ENCODE measurements around the gene SCIMP.
"Not testable (repeated sequence)": the region's sequence is repeated elsewhere in the genome, so short reads cannot be mapped to it uniquely, and the experiment has no call there.

Gene SCIMP

DNA sequence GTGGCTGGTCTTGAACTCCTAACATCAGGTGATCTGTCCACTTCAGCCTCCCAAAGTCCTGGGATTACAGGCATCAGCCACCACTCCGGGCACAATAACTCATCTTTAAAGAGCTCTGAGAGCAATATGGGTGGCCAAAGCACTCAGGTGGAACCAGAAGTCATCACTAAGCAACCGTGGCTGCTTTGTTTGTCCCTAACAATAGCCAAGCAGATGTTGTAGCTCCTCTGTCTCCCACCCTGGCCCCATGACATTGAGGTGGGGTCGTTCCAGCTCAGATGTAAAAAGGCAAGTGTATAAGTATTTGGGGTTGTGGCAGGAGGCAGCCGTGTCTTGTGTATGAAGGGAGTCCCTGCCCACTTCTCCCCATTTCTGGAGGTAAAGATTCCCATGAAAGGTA is 3.7 kb upstream of the SCIMP start:
- FAIRE-seq, result no peak
- no peak for DNase-seq (ENCODE audit: low spot score)

DNA sequence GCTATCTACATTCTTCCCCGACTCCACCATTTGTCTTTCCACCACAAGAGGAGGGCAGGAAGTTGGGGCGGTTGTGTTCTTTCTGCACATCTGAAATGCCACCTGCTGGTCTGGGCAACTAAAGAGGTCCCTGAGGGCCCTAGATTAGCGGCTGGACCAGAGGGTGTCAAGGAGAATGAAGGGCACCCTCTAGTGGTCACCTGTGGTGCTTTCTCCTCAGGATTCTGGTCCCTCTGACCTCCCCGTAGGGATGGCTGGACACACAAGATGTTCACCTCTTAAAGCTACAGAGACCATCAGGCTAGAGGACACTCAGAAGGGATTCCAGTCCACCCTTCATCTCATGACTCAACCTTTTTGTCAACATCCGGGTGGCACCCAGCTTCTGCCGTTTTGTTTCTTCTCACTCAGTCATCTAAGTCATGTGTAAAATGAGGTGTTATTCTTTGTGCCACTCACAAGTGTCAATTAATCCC is 2.9 kb upstream of the SCIMP start:
- FAIRE-seq, result no peak
- DNase-seq (ENCODE audit: low spot score), result peak; percentile 61

DNA sequence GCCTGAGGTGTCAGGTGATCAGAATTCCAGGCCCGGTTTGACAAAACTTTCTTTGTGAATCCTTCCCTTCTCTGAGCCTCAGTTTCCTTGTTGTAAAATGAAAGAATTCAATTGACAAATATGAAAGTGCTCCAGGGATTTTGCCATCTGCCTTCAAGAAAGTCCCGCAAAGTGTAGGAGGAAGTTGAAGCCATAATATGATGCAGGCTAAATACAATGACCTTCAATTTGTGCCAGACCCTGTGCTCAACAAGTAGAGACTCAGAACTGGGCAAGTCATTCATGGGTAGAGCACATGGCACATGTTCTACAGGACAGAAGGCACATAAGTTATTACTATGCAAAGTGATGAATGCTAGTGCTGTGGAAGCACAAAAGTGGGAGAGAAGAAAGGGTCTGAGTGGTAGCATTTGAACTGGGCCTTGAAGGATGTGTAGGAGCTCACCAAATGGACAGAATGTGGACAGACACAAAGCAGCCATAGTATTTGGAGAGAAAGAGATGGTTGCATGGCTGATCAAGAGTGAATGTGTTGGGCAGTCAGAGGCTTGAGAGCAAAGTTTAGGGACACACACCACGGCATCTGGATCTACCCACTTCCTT is 2.4 kb upstream of the SCIMP start:
- FAIRE-seq (no peak), DNase-seq (ENCODE audit: low spot score) (no peak)

DNA sequence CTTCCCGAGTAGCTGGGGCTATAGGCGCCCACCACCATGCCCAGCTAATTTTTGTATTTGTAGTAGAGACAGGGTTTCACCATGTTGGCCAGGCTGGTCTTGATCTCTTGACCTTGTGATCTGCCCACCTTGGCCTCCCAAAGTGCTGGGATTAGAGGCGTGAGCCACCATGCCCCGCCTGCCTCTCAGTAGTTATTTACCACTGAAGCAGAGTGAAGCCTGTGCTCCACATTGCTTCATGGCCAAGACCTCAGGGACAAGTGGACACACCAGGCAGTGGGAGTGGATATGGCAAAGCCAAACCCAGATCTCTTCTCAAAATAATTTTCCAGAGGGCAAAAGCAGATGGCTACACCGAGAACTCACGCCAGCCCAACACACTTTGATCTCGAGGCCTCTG is 1.2 kb downstream of the SCIMP start:
- not testable (repeated sequence) for DNase-seq (ENCODE audit: low spot score); FAIRE-seq

DNA sequence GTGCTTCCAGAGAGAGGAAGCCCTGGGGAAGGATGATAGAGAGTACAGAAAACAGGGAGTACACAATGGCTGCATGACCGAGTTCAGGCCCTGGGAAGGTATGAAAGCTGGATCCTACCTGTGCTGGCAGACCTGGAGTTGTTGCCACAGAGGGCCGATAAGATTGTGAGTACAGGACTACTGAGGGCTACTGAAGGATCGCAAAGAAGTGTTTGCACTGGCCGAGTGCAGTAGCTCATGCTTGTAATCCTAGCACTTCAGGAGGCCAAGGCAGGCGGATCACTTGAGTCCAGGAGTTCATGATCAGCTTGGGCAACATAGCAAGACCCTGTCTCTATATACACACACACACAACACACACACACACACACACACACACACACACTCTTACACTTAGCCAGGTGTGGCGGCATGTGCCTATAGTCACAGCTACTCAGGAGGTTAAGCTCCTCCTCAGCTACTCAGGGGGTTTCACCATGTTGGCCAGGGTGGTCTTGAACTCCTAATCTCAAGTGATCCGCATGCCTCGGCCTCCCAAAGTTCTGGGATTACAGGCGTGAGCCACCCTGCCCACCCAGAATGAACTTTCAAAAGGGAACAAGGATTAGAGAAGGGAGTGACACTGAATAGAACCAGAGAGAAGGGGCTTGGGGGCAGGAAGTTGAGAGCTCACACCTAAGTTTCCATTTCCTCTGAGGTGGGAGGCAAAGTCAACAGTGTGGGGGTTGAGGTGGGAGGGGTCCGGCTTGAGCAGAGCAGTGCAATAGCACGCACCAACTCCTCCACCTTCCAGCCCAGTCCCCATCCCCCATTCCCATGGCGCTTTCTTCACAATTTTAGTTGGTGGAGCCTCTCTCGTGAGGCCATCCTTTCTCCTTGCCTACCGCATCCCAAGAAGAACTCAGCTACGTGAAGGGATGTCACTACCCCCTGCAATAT is 7.5 kb downstream of the SCIMP start:
- DNase-seq (ENCODE audit: low spot score) (no peak), FAIRE-seq (no peak)

DNA sequence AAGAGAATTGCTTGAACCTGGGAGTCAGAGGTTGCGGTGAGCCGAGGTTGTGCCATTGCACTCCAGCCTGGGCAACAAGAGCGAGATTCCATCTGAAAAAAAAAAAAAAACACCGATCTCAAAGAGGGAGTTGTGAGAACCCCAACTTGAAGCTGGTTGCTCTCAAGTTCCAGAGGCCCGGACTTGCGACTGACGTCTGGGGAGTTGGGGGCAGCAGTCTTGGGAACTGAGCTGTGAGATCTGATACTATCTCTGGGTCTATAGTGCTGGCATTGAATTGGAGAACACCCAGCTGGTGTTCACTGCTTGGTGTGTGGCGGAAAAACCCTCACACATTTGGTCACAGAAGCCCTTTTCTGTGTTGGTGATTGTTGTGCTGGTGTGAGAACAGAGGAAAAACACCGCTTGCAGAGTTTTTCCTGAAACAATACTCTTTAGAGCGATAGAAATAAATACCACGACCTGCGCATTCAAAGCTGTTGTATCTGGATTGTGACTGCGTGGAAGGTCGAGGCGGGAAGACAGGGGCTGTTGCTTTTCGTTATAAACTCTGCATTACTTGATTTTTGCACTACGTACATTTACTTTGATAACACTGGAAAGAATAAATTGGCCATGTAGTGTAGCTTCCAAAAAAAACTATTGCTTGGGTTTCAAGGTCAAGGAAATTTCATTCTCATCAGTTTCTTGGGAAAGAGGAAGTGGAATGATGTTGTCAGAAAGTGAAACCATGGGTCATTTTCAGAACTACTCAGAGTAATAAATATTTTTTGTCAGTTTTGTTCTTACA is 8.8 kb downstream of the SCIMP start:
- FAIRE-seq, result no peak
- no peak for DNase-seq (ENCODE audit: low spot score)

DNA sequence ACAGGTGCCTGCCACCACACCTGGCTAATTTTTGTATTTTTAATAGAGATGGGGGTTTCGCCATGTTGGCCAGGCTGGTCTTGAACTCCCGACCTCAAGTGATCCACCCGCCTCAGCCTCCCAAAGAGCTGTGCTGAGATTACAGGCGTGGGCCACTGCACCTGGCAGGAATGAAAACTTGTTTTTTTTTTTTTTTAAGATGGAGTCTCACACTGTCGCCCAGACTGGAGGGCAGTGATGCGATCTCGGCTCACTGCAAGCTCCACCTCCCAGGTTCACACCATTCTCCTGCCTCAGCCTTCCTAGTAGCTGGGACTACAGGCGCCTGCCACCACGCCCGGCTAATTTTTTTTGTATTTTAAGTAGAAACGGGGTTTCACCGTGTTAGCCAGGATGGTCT is 12.7 kb downstream of the SCIMP start:
- DNase-seq (ENCODE audit: low spot score); FAIRE-seq: not testable (repeated sequence)

DNA sequence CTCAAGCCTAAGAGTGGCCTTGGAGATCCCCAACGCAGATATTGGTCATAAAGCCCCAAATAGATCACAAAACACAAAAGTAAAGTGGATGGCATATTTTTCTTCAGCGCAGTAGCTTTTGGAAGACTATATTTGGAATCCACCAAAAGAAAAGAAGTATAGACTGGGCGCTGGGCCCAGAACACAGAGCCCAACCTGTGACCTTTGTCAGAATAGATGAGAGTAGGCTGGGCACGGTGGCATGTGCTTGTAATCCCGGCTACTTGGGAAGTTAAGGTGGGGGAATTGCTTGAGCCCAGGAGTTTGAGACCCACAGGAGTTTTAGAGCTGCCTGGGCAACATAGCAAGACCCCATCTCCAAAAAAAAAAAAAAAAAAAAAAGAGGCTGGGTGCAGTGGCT is 14.6 kb downstream of the SCIMP start:
- no peak for FAIRE-seq
- DNase-seq (ENCODE audit: low spot score), result no peak

DNA sequence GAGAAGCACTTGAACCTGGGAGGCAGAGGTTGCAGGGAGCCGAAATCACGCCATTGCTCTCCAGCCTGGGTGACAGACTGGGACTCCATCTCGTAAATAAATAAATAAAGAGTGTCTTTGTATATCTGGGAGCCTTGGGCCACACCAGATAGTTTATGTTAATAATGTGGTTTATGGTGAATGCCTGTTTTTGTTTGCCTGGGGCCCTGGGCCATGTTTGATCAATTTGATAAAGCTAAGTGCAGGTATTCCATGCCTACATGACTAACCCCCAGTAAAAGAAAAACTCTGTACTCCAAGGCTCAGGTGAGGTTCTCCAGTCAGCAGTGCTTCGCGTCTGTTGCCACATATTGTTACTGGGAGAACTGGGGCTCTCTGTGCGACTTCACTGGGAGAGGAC is 15.1 kb downstream of the SCIMP start:
- DNase-seq (ENCODE audit: low spot score), result no peak
- FAIRE-seq, result no peak

DNA sequence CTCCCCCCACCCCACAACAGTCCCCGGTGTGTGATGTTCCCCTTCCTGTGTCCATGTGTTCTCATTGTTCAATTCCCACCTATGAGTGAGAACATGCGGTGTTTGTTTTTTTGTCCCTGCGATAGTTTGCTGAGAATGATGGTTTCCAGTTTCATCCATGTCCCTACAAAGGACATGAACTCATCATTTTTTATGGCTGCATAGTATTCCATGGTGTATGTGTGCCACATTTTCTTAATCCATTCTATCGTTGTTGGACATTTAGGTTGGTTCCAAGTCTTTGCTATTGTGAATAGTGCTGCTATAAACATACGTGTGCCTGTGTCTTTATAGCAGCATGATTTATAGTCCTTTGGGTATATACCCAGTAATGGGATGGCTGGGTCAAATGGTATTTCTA is 17.1 kb downstream of the SCIMP start:
- not testable (repeated sequence) for DNase-seq (ENCODE audit: low spot score); FAIRE-seq

DNA sequence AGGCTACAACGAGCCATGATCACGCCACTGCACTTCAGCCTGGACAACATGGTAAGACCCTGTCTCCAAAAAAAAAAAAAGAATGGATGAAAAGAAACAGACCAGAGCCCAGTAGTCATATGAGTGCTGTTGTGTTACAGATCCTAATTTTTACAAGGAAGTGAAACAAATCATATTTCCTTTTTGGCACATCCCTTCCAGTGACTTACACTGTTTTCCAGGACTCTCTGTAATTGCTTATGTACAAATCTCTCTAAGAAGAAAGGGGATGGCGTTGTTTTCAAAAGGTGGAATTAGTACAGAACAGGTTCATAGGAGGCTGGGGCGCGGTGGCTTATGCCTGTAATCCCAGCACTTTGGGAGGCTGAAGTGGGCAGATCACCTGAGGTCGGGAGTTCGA is 23.2 kb downstream of the SCIMP start:
- DNase-seq (ENCODE audit: low spot score), result no peak
- no peak for FAIRE-seq

DNA sequence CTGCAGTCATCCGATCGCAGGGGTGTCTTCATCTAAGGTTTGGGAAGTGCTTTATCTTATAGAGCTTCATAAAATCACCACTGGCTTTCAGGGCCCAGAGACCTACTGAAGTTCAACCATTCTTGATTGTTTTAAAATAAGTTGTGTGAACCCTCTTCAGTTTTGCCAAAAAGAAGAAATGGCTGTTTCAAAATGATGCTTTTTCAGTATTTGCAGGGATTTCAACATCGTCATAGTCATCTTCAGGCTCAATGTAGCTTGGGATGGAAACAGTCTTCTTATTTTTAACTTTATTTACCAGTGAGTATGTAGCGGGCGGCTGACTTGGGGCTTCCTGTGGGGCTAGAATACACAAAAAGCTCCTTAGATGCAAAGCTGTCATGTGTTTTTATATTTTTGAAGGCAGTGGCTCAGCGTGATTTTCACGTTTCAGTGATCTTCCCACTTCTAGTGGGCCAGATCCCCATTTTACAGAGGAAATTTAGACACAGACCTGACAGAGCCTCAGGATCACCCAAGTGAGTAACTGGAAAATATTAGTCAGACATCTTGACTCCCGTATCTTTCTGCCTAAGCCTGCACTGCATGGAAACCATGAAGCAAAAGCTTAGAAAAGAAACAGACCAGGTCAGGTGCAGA is 23.9 kb downstream of the SCIMP start:
- no peak for DNase-seq (ENCODE audit: low spot score)
- FAIRE-seq, result no peak

DNA sequence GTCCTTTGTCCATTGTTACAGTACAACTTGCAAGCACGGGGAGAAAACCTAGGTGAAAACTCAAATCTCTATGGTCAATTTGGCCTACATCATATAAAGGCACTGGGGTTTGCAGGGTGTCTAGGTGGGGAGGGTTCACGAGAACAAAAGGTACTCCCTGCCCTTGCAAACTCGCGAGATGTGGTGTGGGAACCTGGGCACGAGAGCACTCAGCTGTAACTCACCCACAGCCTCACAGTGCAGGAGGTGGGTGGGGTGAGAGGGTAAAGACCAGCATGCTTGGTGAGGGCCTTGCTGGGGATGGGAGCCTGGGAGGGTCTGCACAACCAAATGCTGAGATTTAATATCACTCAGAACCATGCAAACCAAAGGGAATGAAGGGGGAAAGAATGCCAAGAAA is 24.6 kb downstream of the SCIMP start:
- FAIRE-seq (no peak), DNase-seq (ENCODE audit: low spot score) (no peak)

DNA sequence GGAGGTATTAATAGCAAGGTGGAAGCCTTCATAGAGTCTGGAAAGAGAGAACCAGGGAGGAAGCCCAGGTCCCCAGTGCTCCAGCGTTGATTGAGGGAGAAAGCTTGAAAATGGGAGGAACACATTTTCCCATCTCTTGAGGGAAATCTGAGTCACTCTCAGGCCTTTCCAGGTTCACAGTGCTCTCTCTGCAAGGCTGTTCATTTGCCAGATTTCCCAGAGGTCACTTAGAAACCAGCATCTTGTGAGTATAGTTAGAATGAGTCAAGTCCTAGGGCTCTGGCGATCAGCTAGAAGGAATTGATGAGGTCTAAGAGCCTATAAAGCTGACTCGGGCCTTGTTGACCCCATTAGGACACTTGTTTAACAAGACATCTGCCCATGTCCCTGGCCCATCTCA is 25.3 kb downstream of the SCIMP start:
- DNase-seq (ENCODE audit: low spot score), result no peak

DNA sequence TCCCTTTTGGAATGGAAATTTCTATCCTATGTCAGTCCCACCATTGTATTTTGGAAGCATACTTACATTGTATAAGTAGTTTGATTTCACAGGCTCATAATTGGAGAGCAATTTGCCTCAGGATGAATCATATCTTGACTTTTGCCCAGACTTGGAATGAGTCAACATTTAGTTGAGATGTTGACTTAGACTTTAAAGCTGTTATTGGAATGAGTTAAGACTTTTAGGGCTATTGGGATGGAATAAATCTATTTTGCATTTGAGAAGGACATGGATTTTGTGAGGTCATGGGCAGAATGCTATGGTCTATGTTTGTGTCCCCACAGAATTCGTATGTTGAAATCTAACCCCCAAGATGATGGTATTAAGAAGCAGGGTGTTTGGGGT is 30.8 kb downstream of the SCIMP start:
- no peak for FAIRE-seq
- DNase-seq (ENCODE audit: low spot score), result no peak

More for the DNA sequence above, 25.3 kb downstream of the SCIMP start:
- no peak for FAIRE-seq

DNA sequence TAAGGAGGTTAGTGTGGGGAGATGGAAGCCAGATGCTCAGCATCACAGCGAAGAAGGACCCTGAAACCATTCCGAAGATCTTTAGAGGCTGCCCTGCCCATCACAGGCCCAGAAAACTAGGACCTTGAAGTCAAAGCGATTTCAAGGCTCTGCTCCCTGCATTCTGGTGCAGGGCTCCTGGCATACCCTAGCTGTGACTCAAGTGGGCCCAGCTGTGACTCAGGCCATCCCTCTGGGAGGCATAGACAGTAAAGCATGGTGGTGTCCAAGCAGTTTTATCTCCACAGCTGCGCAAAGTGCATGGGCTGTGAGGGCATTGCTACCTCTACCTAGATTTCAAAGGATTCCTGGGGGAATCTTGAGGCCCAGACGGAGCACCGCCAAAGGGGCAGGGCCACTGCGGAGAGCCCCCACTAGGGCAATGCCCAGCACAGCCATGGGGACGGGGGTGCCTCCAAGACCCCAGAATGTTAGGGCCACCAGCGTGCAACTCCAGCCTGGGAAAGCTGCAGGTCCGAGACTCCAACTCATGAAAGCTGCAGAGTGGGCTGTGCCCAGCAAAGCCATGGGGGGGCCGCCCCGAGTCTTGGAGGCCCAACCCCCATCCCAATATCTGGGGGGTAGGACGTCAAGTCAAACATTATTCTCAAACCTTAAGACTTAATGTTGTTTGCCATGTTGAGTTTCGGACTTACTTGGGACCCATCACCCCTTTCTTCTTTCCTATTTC is 31.3 kb downstream of the SCIMP start:
- DNase-seq (ENCODE audit: low spot score) (peak; percentile 4), FAIRE-seq (no peak)

DNA sequence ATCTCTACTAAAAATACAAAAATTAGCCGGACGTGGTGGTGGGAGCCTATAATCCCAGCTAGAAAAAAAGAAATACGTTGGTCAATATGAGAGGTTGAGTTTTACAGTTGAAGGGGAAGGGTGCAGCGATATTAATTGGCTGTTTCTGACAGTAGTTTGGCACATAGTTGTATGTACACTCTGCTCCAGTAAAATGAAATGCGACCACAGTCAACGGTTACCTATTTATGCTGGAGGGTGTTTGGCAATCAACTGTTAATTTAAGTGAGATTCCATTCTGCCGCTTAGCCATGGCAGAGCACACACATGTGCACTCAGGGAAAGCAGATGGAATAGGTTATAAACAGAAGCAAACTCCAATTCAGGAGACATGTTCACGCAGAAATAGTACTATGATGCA is 33.6 kb downstream of the SCIMP start:
- FAIRE-seq (no peak), DNase-seq (ENCODE audit: low spot score) (no peak)

DNA sequence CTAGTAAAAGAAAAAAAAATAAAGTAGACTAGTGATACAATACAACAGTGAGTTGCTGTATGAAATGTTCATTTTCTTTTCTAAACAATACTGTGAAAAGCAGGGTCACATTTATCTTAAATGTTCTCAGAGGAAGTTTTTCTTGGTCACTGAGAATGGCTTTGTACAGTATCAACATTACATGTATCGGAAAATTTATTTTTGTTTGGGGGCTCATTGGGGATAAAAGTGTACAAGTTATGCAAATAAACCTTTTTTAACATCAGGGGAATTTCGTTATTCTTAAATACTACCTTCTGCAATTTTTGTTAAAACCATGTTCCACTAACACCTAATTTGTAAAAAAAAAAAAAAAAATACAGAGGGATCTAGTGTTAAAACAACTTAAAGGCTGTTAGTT is 34.3 kb downstream of the SCIMP start:
- FAIRE-seq, result no peak
- no peak for DNase-seq (ENCODE audit: low spot score)

DNA sequence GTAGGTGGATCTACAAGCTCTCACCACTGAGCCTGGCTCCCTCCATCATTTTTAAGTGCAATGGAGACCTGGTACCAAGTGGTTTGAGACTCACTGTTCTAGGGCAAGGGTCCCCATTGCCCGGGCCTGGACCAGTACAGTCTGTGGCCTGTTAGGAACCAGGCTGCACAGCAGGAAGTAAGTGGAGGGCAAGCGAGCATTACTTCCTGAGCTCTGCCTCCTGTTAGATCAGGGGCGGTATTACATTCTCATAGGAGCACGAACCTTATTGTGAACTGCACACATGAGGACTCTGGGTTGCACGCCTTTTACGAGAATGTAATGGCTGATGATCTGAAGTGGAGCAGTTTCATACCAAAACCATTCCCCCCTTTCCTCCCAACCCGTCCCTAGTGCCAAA is 36.2 kb downstream of the SCIMP start:
- no peak for FAIRE-seq
- no peak for DNase-seq (ENCODE audit: low spot score)

DNA sequence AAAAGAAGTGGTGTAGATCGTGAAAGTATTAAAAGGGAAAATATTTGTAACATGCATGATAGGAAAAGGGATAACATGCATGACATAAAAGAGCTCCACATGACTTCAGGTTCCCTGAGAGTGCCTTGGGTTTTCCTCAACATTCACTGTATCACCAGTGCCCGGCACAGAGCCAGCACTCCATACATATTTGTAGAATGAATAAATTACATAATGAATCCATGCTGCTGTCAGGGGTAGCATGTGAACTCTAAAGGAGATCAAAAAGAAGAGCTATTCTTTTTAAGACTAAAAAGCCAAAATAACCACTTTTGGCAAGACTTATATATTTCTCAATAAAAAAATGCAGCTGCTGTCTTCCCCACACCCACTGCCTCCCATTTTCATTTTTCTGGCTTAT is 40.3 kb downstream of the SCIMP start:
- no peak for DNase-seq (ENCODE audit: low spot score)
- no peak for FAIRE-seq

Data from urothelium cell line (cell line).